GM12878 (cell line): ENCODE data around the gene DCTPP1. TPM values are rescaled to one million over a fixed set of nuclear protein-coding genes. Genes with fewer than 3 reads are reported as not detected.
A peak's percentile ranks its signal among the peaks of the same experiment; 100 is the strongest.

Experiments used
- ASH2L ChIP-seq: fragments of 300-600, 200-600 bp; sonication (generic); IDR thresholded peaks from 2 replicates; pipeline ENCODE4 v1.6.1; 2017; ENCODE audit warnings: low read depth, mild to moderate bottlenecking, borderline replicate concordance
- ATF2 ChIP-seq: IDR thresholded peaks from 2 replicates; pipeline ENCODE4 v1.6.1; 2012; ENCODE audit warnings: low read length, inconsistent platforms
- BRCA1 ChIP-seq: IDR thresholded peaks from 2 replicates; pipeline ENCODE4 v1.6.1; 2011; ENCODE audit warnings: low read depth, low read length, improper control_type of control experiment
- CREM ChIP-seq: IDR thresholded peaks from 2 replicates; pipeline ENCODE4 v1.6.1; 2014; ENCODE audit warnings: antibody characterized with exemption, low read depth
- DPF2 ChIP-seq: fragments of 450-650 bp; IDR thresholded peaks from 2 replicates; pipeline ENCODE4 v1.6.1; 2017; ENCODE audit warnings: mild to moderate bottlenecking
- E4F1 ChIP-seq: fragments of 450-650 bp; IDR thresholded peaks from 2 replicates; pipeline ENCODE4 v1.6.1; 2018; ENCODE audit warnings: borderline replicate concordance, mild to moderate bottlenecking; ENCODE audit not compliant: partially characterized antibody
- EGR1 ChIP-seq, 2 experiments: IDR thresholded peaks; 1 replicate in 1 of 2; 2 replicates in 1 of 2; pipeline ENCODE4 v1.6.1; 2011 to 2012; ENCODE audit warnings: low read depth in 2 of 2, low read length in 2 of 2, borderline replicate concordance in 1 of 2, mild to moderate bottlenecking in 1 of 2, moderate library complexity in 1 of 2
- EZH2 ChIP-seq: IDR thresholded peaks from 2 replicates; pipeline ENCODE4 v1.6.1; 2012; ENCODE audit warnings: low read depth, mild to moderate bottlenecking, control low read depth, inconsistent platforms, low read length, borderline replicate concordance; ENCODE audit not compliant: control insufficient read depth
- FOXM1 ChIP-seq: IDR thresholded peaks from 2 replicates; pipeline ENCODE4 v1.6.1; 2012; ENCODE audit warnings: low read depth, mild to moderate bottlenecking, inconsistent platforms, low read length, moderate library complexity
- HDGF ChIP-seq: fragments of 450-650 bp; IDR thresholded peaks from 2 replicates; pipeline ENCODE4 v1.6.1; 2016; ENCODE audit warnings: antibody characterized with exemption
- IKZF1 ChIP-seq: fragments of 450-650 bp; conservative IDR thresholded peaks from 2 replicates; pipeline ENCODE4 v1.6.1; 2017; ENCODE audit warnings: antibody characterized with exemption, mild to moderate bottlenecking
- MLLT1 ChIP-seq: fragments of 450-650 bp; IDR thresholded peaks from 2 replicates; pipeline ENCODE4 v1.6.1; 2016; ENCODE audit warnings: mild to moderate bottlenecking
- MTA3 ChIP-seq: IDR thresholded peaks from 2 replicates; pipeline ENCODE4 v1.6.1; 2012; ENCODE audit warnings: low read length, inconsistent platforms, borderline replicate concordance
- MYC ChIP-seq: IDR thresholded peaks from 2 replicates; pipeline ENCODE4 v1.6.1; 2011; ENCODE audit warnings: mild to moderate bottlenecking, low read length, moderate library complexity, inconsistent platforms; ENCODE audit not compliant: insufficient read depth, insufficient replicate concordance, insufficient read length, severe bottlenecking
- NFYB ChIP-seq: IDR thresholded peaks from 2 replicates; pipeline ENCODE4 v1.6.1; 2011; ENCODE audit warnings: low read depth, mild to moderate bottlenecking, low read length, improper control_type of control experiment, moderate library complexity; ENCODE audit not compliant: insufficient read depth
- NR2F1 ChIP-seq: fragments of 450-650 bp; conservative IDR thresholded peaks from 2 replicates; pipeline ENCODE4 v1.6.1; 2017; ENCODE audit warnings: mild to moderate bottlenecking
- PML ChIP-seq: IDR thresholded peaks from 2 replicates; pipeline ENCODE4 v1.6.1; 2012; ENCODE audit warnings: low read length, inconsistent platforms
- POU2F2 ChIP-seq: IDR thresholded peaks from 3 replicates; pipeline ENCODE4 v1.6.1; 2011; ENCODE audit warnings: low read depth, mild to moderate bottlenecking, low read length, borderline replicate concordance
- RCOR1 ChIP-seq: conservative IDR thresholded peaks from 2 replicates; pipeline ENCODE4 v1.6.1; 2012; ENCODE audit warnings: low read depth, low read length, improper control_type of control experiment
- RELA ChIP-seq: fragments of 450-650 bp; IDR thresholded peaks from 2 replicates; pipeline ENCODE4 v1.8.0; 2014; ENCODE audit warnings: borderline replicate concordance; ENCODE audit not compliant: partially characterized antibody
- SP1 ChIP-seq: IDR thresholded peaks from one replicate; pipeline ENCODE4 v1.6.1; 2011; ENCODE audit warnings: low read depth, low read length
- USF1 ChIP-seq: IDR thresholded peaks from 2 replicates; pipeline ENCODE4 v1.6.1; 2011; ENCODE audit warnings: borderline replicate concordance, low read depth, mild to moderate bottlenecking, moderate library complexity, mixed read lengths, low read length; ENCODE audit not compliant: insufficient read depth; ENCODE audit errors: extremely low read length
- WRNIP1 ChIP-seq: IDR thresholded peaks from 2 replicates; pipeline ENCODE4 v1.6.1; 2011; ENCODE audit warnings: low read depth, low read length, improper control_type of control experiment, borderline replicate concordance
- YY1 ChIP-seq: IDR thresholded peaks from 2 replicates; pipeline ENCODE4 v1.6.1; 2011; ENCODE audit warnings: low read depth, mild to moderate bottlenecking, low read length
- polyA plus RNA-seq, 11 experiments: library from polyadenylated mRNA; depleted of rRNA in 4 of 11; unstranded in 6 of 11; stranded (reverse) in 5 of 11; fragments of >200 nt; fragmentation: Nextera tagmentation in 4 of 11; fragmentation: Illumina TruSeq in 1 of 11; extraction: Ambion mirVana in 4 of 11; extraction: Trizol in 1 of 11; gene quantifications; 1 replicate in 1 of 11; 2 replicates in 10 of 11; pipeline versions ENCODE4 v1.2.1 to v1.2.3, GENCODE V29; 2011 to 2016; ENCODE audit warnings: inconsistent platforms in 2 of 11, missing spikeins in 2 of 11, low read depth in 1 of 11
- total RNA-seq, 4 experiments: library from RNA; depleted of rRNA in 3 of 4; stranded (reverse); fragments of >200 nt in 3 of 4; fragmentation: Illumina TruSeq in 1 of 4; extraction: Trizol in 1 of 4; gene quantifications; 2 replicates each; pipeline versions ENCODE4 v1.2.1 to v1.2.3, GENCODE V29; 2013 to 2021

DCTPP1 gene
- total and polyA plus RNA-seq, 10 of the 15 experiments (the other 5 are each of a cell fraction or from before 2014, with no cell fraction given), result 72.1 to 266 (median 157) TPM

GRCh38 chr16:30377050-30377811 is 52.6 kb downstream of the DCTPP1 start (continued):
- TF ChIP-seq WRNIP1, result no peak
- no peak for TF ChIP-seq USF1
- no peak for TF ChIP-seq SP1
- TF ChIP-seq HDGF, result 0 out of 2 replicates have a peak, but pooled peaks have one; percentile 49
- TF ChIP-seq CREM, result no peak
- TF ChIP-seq EZH2, result no peak
- 0 out of 3 replicates have a peak, but pooled peaks have one; percentile 12 for TF ChIP-seq POU2F2
- TF ChIP-seq RELA, result no peak
- no peak for TF ChIP-seq NFYB
- no peak for TF ChIP-seq DPF2
- peak; percentile 46; the same call in 1 of the 2 replicates for TF ChIP-seq MTA3
- no peak for TF ChIP-seq E4F1
- no peak for TF ChIP-seq PML
- TF ChIP-seq ASH2L, result no peak
- TF ChIP-seq ATF2, result no peak
- TF ChIP-seq NR2F1, result no peak
- peak in 1 of 2 experiments; percentile 93; a peak in 2 of 3 replicates for TF ChIP-seq EGR1 (IDR thresholded peaks at IDR 0.05; ENCODE audit: borderline replicate concordance in 1 of 2, low read depth in 2 of 2, low read length in 2 of 2)
- TF ChIP-seq MYC, result no peak
- no peak for TF ChIP-seq RCOR1
- TF ChIP-seq BRCA1, result no peak
- no peak for TF ChIP-seq YY1
- TF ChIP-seq MLLT1, result peak; percentile 88
- peak; percentile 30; the same call in 1 of the 2 replicates for TF ChIP-seq IKZF1
- no peak for TF ChIP-seq FOXM1
